K562 (cell line): Measurements from ENCODE around the gene YJEFN3. TPM values are rescaled to one million over a fixed set of nuclear protein-coding genes. Genes with fewer than 3 reads are reported as not detected.

Source experiments
- ATAC-seq: fragments of 200-7000 bp; cut with Tn5 transposase; 3 replicates; pipeline ENCODE4 v1.9.1; 2020; ENCODE audit warnings: moderate library complexity
- BruUV-seq: library from RNA; stranded (reverse); fragments of 400-500 nt; replicated peaks from 2 replicates; lab custom pipeline; 2021; lab: Mats Ljungman, UMichigan
- CTCF ChIA-PET: fragments of 300-600 bp; formaldehyde crosslinking; extraction: SDS; loops from one replicate; lab custom pipeline; 2021; ENCODE audit warnings: low intra/inter-chr PET ratio; lab: Yijun Ruan, JAX
- POLR2A ChIA-PET: fragments of 300-600, 350-650 bp; sonication (Branson Sonifier 250); formaldehyde crosslinking; extraction: SDS; loops from one replicate; lab custom pipeline; 2021; ENCODE audit warnings: antibody characterized with exemption, inconsistent platforms; lab: Yijun Ruan, JAX
- DNase-seq, 4 experiments: peaks; one replicate each; pipeline versions ENCODE4 v3.0.0 to v3.0.0-alpha.2; 2011 to 2018; ENCODE audit warnings: low spot score in 3 of 4, mixed read lengths in 3 of 4; ENCODE audit errors: extremely low read depth in 1 of 4
- FAIRE-seq: peaks from 2 replicates; lab custom pipeline; 2011; peaks lifted over from hg19 to GRCh38; lab: Jason Lieb, UNC
- H2AFZ ChIP-seq: 2 replicates; pipeline ENCODE4 v1.6.0; 2011; ENCODE audit warnings: low read depth, low read length, control low read depth, inconsistent platforms
- H3K27ac ChIP-seq: fragments of 200-600 bp; 3 replicates; pipeline ENCODE4 v1.8.0; 2011; ENCODE audit warnings: low read depth, mild to moderate bottlenecking, control low read depth, inconsistent platforms, low read length, moderate library complexity, mixed read lengths; ENCODE audit errors: extremely low read depth
- H3K27me3 ChIP-seq, 2 experiments: fragments of 300-600 bp in 1 of 2; 2 replicates in 1 of 2; 3 replicates in 1 of 2; pipeline versions ENCODE4 v1.6.0 to v1.8.0; 2011; ENCODE audit warnings: inconsistent platforms in 2 of 2, low read length in 2 of 2, mild to moderate bottlenecking in 1 of 2, mixed read lengths in 1 of 2, moderate library complexity in 1 of 2; ENCODE audit not compliant: control insufficient read depth in 2 of 2, insufficient read depth in 2 of 2
- H3K36me3 ChIP-seq: fragments of 300-600 bp; 3 replicates; pipeline ENCODE4 v1.8.0; 2011; ENCODE audit warnings: mild to moderate bottlenecking, low read length, inconsistent platforms; ENCODE audit not compliant: control insufficient read depth, insufficient read depth
- H3K4me1 ChIP-seq, 2 experiments: fragments of 200-600 bp in 1 of 2; replicated peaks in 1 of 2; 2 replicates in 1 of 2; 3 replicates in 1 of 2; pipeline versions ENCODE4 v1.5.1 to v1.8.0; 2011; ENCODE audit warnings: inconsistent platforms in 2 of 2, low read length in 2 of 2, mild to moderate bottlenecking in 1 of 2, mixed read lengths in 1 of 2, moderate library complexity in 1 of 2; ENCODE audit not compliant: control insufficient read depth in 2 of 2, insufficient read depth in 2 of 2
- H3K4me2 ChIP-seq: 2 replicates; pipeline ENCODE4 v1.6.1; 2011; ENCODE audit warnings: low read length, control low read depth, inconsistent platforms, mixed read lengths; ENCODE audit not compliant: insufficient read depth
- H3K4me3 ChIP-seq: fragments of 200-600 bp; sonication (generic), shearing (Covaris generic); 2 replicates; pipeline ENCODE4 v1.5.1; 2016; ENCODE audit warnings: control low read depth, inconsistent platforms
- H3K79me2 ChIP-seq: fragments of 200-600 bp; 3 replicates; pipeline ENCODE4 v1.8.0; 2011; ENCODE audit warnings: low read length, inconsistent platforms; ENCODE audit not compliant: control insufficient read depth, insufficient read depth
- H3K9ac ChIP-seq, 2 experiments: 2 replicates each; pipeline versions ENCODE4 v1.6.0 to v1.6.1; 2011; ENCODE audit warnings: low read depth in 2 of 2, low read length in 2 of 2, control low read depth in 1 of 2, inconsistent platforms in 1 of 2, mild to moderate bottlenecking in 1 of 2, mixed read lengths in 1 of 2; ENCODE audit not compliant: insufficient read depth in 1 of 2
- H3K9me1 ChIP-seq: one replicate; pipeline ENCODE4 v1.6.0; 2011; ENCODE audit warnings: inconsistent platforms, mild to moderate bottlenecking, low read length, moderate library complexity; ENCODE audit not compliant: control insufficient read depth, insufficient read depth
- H3K9me3 ChIP-seq: replicated peaks from 2 replicates; pipeline ENCODE4 v1.5.1; 2011; ENCODE audit warnings: low read depth, low read length, inconsistent platforms; ENCODE audit not compliant: control insufficient read depth, insufficient read depth
- H4K20me1 ChIP-seq: replicated peaks from 2 replicates; pipeline ENCODE4 v1.6.1; 2011; ENCODE audit warnings: low read length, inconsistent platforms, mixed read lengths; ENCODE audit not compliant: control insufficient read depth, insufficient read depth
- MCM7 ChIP-seq, 2 experiments: fragments of 450-650 bp; IDR thresholded peaks; 2 replicates each; pipeline ENCODE4 v1.6.1; 2016 to 2018
- POLR2G ChIP-seq: fragments of 200-400 bp; formaldehyde crosslinking; IDR thresholded peaks from 2 replicates; pipeline ENCODE4 v1.6.1; 2017; ENCODE audit warnings: low read depth, mild to moderate bottlenecking, antibody characterized with exemption, low read length, moderate library complexity
- ZBTB7A ChIP-seq: IDR thresholded peaks from 2 replicates; pipeline ENCODE4 v1.6.1; 2011; ENCODE audit warnings: low read depth, mild to moderate bottlenecking, low read length, moderate library complexity, borderline replicate concordance; ENCODE audit not compliant: control insufficient read depth
- ZFP1 ChIP-seq: fragments of 450-650 bp; formaldehyde crosslinking; IDR thresholded peaks from 2 replicates; pipeline ENCODE4 v1.4.0; 2020; ENCODE audit warnings: mild to moderate bottlenecking, mixed read lengths
- ZNF121 ChIP-seq: sonication (generic); formaldehyde crosslinking; conservative IDR thresholded peaks from 2 replicates; pipeline ENCODE4 v1.8.0; 2022; ENCODE audit warnings: missing genetic modification reagents
- WGBS: fragments of 100-300 bp; shearing (Covaris generic); methylation state at CpG from one replicate; pipeline ENCODE4 v1.1.6; 2016; ENCODE audit warnings: low coverage, mixed read lengths; ENCODE audit not compliant: insufficient coverage; ENCODE audit errors: missing lambda C conversion rate; 5-methylcytosine and 5-hydroxymethylcytosine counted together
- in situ Hi-C: fragments of 300-500 bp; cut with MboI; formaldehyde crosslinking; loops from 4 replicates; pipeline ENCODE4 v1.15.0; 2018; ENCODE audit warnings: inconsistent platforms, mixed read lengths
- intact Hi-C: fragments of 100-400 bp; cut with micrococcal nuclease; formaldehyde crosslinking; loops from 2 replicates; pipeline ENCODE4 v1.14.2; 2022
- polyA plus RNA-seq, 8 experiments: library from polyadenylated mRNA; depleted of rRNA in 4 of 8; stranded (reverse) in 5 of 8; unstranded in 3 of 8; fragments of >200 nt; fragmentation: Nextera tagmentation in 2 of 8; fragmentation: Illumina TruSeq in 1 of 8; extraction: Ambion mirVana in 2 of 8; extraction: Trizol in 1 of 8; gene quantifications; 2 replicates each; pipeline versions ENCODE4 v1.2.1 to v1.2.3, GENCODE V29; 2011 to 2014; ENCODE audit warnings: inconsistent platforms in 1 of 8, missing spikeins in 1 of 8
- total RNA-seq, 7 experiments: library from RNA; depleted of rRNA in 6 of 7; stranded (reverse); fragments of >200 nt in 6 of 7; fragmentation: Illumina TruSeq in 2 of 7; extraction: Trizol in 2 of 7; gene quantifications; 2 replicates each; pipeline versions ENCODE4 v1.2.1 to v1.2.3, GENCODE V29; 2011 to 2021; ENCODE audit warnings: low replicate concordance in 1 of 7
- TF ChIP-seq, protein P1 (sequence below): IDR thresholded peaks from 2 replicates; pipeline ENCODE4 v1.6.1; 2014; ENCODE audit warnings: antibody characterized with exemption
- TF ChIP-seq, protein P2 (sequence below): sonication (generic); formaldehyde crosslinking; IDR thresholded peaks from 2 replicates; pipeline ENCODE4 v1.8.1; 2023; ENCODE audit warnings: mild to moderate bottlenecking, missing genetic modification reagents

YJEFN3 gene
- total and polyA plus RNA-seq, 9 of the 15 experiments (the other 6 are each of a cell fraction or from before 2014, with no cell fraction given) = 0.04 to 5.8 (median 1.3) TPM; not detected in 1

DNA sequence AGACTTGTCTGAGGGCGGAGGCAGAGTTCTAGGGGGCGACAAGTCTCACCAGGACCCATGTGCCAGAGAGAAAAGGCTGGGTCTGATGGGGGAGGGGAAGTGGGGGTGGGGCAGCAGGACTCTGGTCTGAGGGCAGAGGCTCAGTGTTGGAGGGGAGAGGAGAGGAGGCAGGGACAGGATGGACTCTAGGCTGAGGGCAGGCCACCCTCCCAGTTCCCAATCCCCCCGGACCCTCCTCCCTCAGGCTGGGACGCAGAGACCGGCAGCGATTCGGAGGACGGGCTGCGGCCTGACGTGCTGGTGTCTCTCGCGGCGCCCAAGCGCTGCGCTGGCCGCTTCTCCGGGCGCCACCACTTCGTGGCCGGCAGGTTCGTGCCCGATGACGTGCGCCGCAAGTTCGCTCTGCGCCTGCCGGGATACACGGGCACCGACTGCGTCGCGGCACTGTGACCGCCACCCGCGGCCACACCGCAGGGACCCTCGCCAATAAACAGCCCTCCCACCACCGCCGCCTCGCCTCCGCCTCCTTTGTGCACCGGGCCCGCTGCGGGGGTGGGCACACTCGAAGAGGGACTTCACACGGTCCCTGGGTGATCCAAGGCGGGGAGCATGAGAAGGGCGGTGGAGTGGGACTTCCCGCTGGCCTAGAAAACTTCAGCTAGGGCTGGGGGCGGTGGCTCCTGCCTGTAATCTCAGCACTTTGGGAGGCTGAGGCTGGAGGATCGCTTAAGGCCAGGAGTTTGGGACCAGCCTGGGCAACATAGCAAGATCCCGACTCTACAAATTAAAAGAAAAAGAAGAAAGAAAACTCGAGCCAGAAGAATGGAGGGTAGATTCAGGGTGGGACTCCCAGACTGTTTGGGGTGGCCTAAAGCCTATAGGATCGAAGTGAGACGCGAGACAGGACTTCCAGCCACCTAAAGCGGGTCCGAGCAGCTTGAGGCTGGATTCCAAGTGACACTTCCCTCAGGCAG, 8.7 kb downstream of the YJEFN3 start:
- Histone ChIP-seq H3K27me3 (no peaks in the 10 kb centered on the region), H3K36me3 (no peaks in the 10 kb centered on the region), H4K20me1 (0 out of 2 replicates have a peak, but pooled peaks cover 7% of the 10 kb centered on the region), H3K9ac (no peak overlapping the region), H3K79me2 (no peaks in the 10 kb centered on the region), H3K9me1 (no peaks in the 10 kb centered on the region), H3K9me3 (no peaks in the 10 kb centered on the region; the same call in 1 of the 2 replicates), H3K4me1 (peaks cover 6 to 56% of the 10 kb centered on the region in 2 experiments), H3K4me2 (no peak overlapping the region), H3K27ac (no peak overlapping the region), H2AFZ (no peak overlapping the region), H3K4me3 (no peak overlapping the region)
- no peak for DNase-seq
- FAIRE-seq = no peak
- ChIA-PET CTCF (no interaction called here), POLR2A (interaction anchor here (0.6 kb wide), 1 partner anchor 165 kb away, joined by 3 read pairs; no protein-coding TSS in a partner anchor)
- ATAC-seq = no peak
- no TSS peak for BruUV-seq
- in situ Hi-C loops (loop anchor here (25.0 kb wide), 1 partner anchor 100 kb away; the partner anchor contains the start of genes GMIP and LPAR2), intact Hi-C loops (no loop called here)
- TF ChIP-seq ZBTB7A (peak; percentile 45; the same call in 1 of the 2 replicates), ZFP1 (CRISPR knock-in tag) (no peak), MCM7 (IDR thresholded peaks at IDR 0.05) (no peak), ZNF121 (peak; percentile 89), POLR2G (0 out of 2 replicates have a peak, but pooled peaks have one; percentile 31)
- TF ChIP-seq, protein P1, sequence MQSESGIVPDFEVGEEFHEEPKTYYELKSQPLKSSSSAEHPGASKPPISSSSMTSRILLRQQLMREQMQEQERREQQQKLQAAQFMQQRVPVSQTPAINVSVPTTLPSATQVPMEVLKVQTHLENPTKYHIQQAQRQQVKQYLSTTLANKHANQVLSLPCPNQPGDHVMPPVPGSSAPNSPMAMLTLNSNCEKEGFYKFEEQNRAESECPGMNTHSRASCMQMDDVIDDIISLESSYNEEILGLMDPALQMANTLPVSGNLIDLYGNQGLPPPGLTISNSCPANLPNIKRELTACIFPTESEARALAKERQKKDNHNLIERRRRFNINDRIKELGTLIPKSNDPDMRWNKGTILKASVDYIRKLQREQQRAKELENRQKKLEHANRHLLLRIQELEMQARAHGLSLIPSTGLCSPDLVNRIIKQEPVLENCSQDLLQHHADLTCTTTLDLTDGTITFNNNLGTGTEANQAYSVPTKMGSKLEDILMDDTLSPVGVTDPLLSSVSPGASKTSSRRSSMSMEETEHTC = no peak
- TF ChIP-seq, protein P2, sequence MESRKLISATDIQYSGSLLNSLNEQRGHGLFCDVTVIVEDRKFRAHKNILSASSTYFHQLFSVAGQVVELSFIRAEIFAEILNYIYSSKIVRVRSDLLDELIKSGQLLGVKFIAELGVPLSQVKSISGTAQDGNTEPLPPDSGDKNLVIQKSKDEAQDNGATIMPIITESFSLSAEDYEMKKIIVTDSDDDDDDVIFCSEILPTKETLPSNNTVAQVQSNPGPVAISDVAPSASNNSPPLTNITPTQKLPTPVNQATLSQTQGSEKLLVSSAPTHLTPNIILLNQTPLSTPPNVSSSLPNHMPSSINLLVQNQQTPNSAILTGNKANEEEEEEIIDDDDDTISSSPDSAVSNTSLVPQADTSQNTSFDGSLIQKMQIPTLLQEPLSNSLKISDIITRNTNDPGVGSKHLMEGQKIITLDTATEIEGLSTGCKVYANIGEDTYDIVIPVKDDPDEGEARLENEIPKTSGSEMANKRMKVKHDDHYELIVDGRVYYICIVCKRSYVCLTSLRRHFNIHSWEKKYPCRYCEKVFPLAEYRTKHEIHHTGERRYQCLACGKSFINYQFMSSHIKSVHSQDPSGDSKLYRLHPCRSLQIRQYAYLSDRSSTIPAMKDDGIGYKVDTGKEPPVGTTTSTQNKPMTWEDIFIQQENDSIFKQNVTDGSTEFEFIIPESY (CRISPR knock-in tag) = peak; percentile 63
- 90% methylated on average over 39 of the region's 59 CpGs for WGBS
